H1 (cell line): ENCODE results near the gene HOXB3. TPM values are rescaled to one million over a fixed set of nuclear protein-coding genes. Genes with fewer than 3 reads are reported as not detected.

ENCODE experiments used
- CTCF ChIA-PET: fragments of 300-600 bp; sonication (Branson Sonifier 250); formaldehyde crosslinking; loops from one replicate; lab custom pipeline; 2021; ENCODE audit not compliant: partially characterized antibody; lab: Charles Lee
- POLR2A ChIA-PET: fragments of 300-600 bp; sonication (Branson Sonifier 250); formaldehyde crosslinking; loops from one replicate; lab custom pipeline; 2021; ENCODE audit warnings: inconsistent platforms; ENCODE audit not compliant: partially characterized antibody; lab: Charles Lee
- DNase-seq, 2 experiments: peaks; one replicate each; pipeline versions ENCODE4 v3.0.0 to v3.0.0-alpha.2; 2010 to 2022; ENCODE audit warnings: low spot score in 2 of 2, low read depth in 1 of 2, mixed read lengths in 1 of 2
- FAIRE-seq: peaks from 2 replicates; lab custom pipeline; 2011; peaks lifted over from hg19 to GRCh38; lab: Jason Lieb, UNC
- H2AFZ ChIP-seq: 2 replicates; pipeline ENCODE4 v1.8.1; 2012; ENCODE audit warnings: low read length, inconsistent platforms
- H2AK5ac ChIP-seq: 2 replicates; pipeline ENCODE4 v1.6.1; 2013; ENCODE audit warnings: low read depth, low read length
- H2BK120ac ChIP-seq: replicated peaks from 2 replicates; pipeline ENCODE3; 2013; ENCODE audit warnings: low read depth, low read length, inconsistent platforms
- H2BK12ac ChIP-seq: 2 replicates; pipeline ENCODE4 v1.6.1; 2013; ENCODE audit warnings: low read depth, low read length
- H2BK15ac ChIP-seq: 2 replicates; pipeline ENCODE4 v1.6.1; 2013; ENCODE audit warnings: low read length
- H2BK20ac ChIP-seq: 2 replicates; pipeline ENCODE4 v1.6.1; 2013; ENCODE audit warnings: low read length
- H2BK5ac ChIP-seq: 2 replicates; pipeline ENCODE4 v1.6.1; 2013; ENCODE audit warnings: low read depth, low read length
- H3K14ac ChIP-seq: 2 replicates; pipeline ENCODE4 v1.6.1; 2013; ENCODE audit warnings: inconsistent platforms; ENCODE audit not compliant: insufficient read length
- H3K18ac ChIP-seq: 2 replicates; pipeline ENCODE4 v1.6.1; 2013; ENCODE audit warnings: low read length; ENCODE audit errors: extremely low read depth
- H3K23ac ChIP-seq: 2 replicates; pipeline ENCODE4 v1.6.1; 2013; ENCODE audit warnings: inconsistent platforms; ENCODE audit not compliant: insufficient read length
- H3K23me2 ChIP-seq: 2 replicates; pipeline ENCODE4 v1.6.1; 2013; ENCODE audit warnings: low read depth, low read length
- H3K27ac ChIP-seq: 2 replicates; pipeline ENCODE4 v1.6.1; 2011; ENCODE audit warnings: low read depth, low read length, inconsistent platforms
- H3K27me3 ChIP-seq, 4 experiments: replicated peaks in 1 of 4; 1 replicate in 1 of 4; 2 replicates in 3 of 4; pipeline versions ENCODE4 v1.6.1 to v1.8.1; 2011 to 2013; ENCODE audit warnings: low read length in 3 of 4, mild to moderate bottlenecking in 3 of 4, inconsistent platforms in 2 of 4, mixed read lengths in 2 of 4, moderate library complexity in 1 of 4; ENCODE audit not compliant: control insufficient read depth in 3 of 4, insufficient read depth in 3 of 4; ENCODE audit errors: extremely low read depth in 1 of 4
- H3K36me3 ChIP-seq, 4 experiments: 2 replicates each; pipeline versions ENCODE4 v1.6.1 to v1.8.1; 2011 to 2013; ENCODE audit warnings: mild to moderate bottlenecking in 4 of 4, low read length in 3 of 4, moderate library complexity in 2 of 4, control low read depth in 1 of 4, inconsistent platforms in 1 of 4; ENCODE audit not compliant: insufficient read depth in 4 of 4, control insufficient read depth in 2 of 4
- H3K4ac ChIP-seq: replicated peaks from 2 replicates; pipeline ENCODE3; 2013; ENCODE audit warnings: low read length, low read depth, mixed read lengths, inconsistent platforms; ENCODE audit not compliant: insufficient read length
- H3K4me1 ChIP-seq, 4 experiments: replicated peaks in 1 of 4; 1 replicate in 1 of 4; 2 replicates in 3 of 4; pipeline versions ENCODE4 v1.6.1 to v1.8.1; 2011 to 2013; ENCODE audit warnings: low read length in 3 of 4, inconsistent platforms in 2 of 4, mixed read lengths in 1 of 4; ENCODE audit not compliant: insufficient read depth in 4 of 4, control insufficient read depth in 3 of 4
- H3K4me2 ChIP-seq, 2 experiments: 2 replicates each; pipeline versions ENCODE4 v1.6.1 to v1.8.1; 2011 to 2013; ENCODE audit warnings: low read depth in 2 of 2, low read length in 2 of 2, control low read depth in 1 of 2, inconsistent platforms in 1 of 2, mild to moderate bottlenecking in 1 of 2; ENCODE audit not compliant: insufficient read depth in 1 of 2
- H3K4me3 ChIP-seq, 4 experiments: fragments of 200-600, 300-600 bp in 1 of 4; sonication (generic), shearing (Covaris generic), sonication (Bioruptor Twin) in 1 of 4; 2 replicates each; pipeline versions ENCODE4 v1.5.1 to v1.8.1; 2011 to 2016; ENCODE audit warnings: low read length in 4 of 4, low read depth in 3 of 4, control low read depth in 2 of 4, inconsistent platforms in 2 of 4, mild to moderate bottlenecking in 2 of 4, mixed read lengths in 1 of 4, moderate library complexity in 1 of 4; ENCODE audit not compliant: insufficient read depth in 2 of 4; ENCODE audit errors: extremely low read depth in 1 of 4
- H3K56ac ChIP-seq: replicated peaks from 2 replicates; pipeline ENCODE3; 2013; ENCODE audit warnings: low read depth, mild to moderate bottlenecking, mixed read lengths, low read length, inconsistent platforms; ENCODE audit not compliant: insufficient read length
- H3K79me1 ChIP-seq: 2 replicates; pipeline ENCODE4 v1.6.1; 2013; ENCODE audit warnings: low read depth, low read length, control low read depth
- H3K79me2 ChIP-seq, 2 experiments: 2 replicates each; pipeline versions ENCODE4 v1.6.1 to v1.8.1; 2012 to 2013; ENCODE audit warnings: low read length in 2 of 2, mild to moderate bottlenecking in 2 of 2, inconsistent platforms in 1 of 2; ENCODE audit not compliant: insufficient read depth in 2 of 2, control insufficient read depth in 1 of 2
- H3K9ac ChIP-seq, 4 experiments: replicated peaks in 1 of 4; 1 replicate in 1 of 4; 2 replicates in 3 of 4; pipeline versions ENCODE4 v1.6.1 to v1.8.1; 2011 to 2013; ENCODE audit warnings: low read depth in 3 of 4, low read length in 3 of 4, control low read depth in 2 of 4, mild to moderate bottlenecking in 2 of 4, moderate library complexity in 2 of 4, inconsistent platforms in 1 of 4; ENCODE audit errors: extremely low read depth in 1 of 4
- H3K9me3 ChIP-seq, 2 experiments: 2 replicates each; pipeline versions ENCODE4 v1.6.1 to v1.8.1; 2012 to 2013; ENCODE audit warnings: mild to moderate bottlenecking in 2 of 2, moderate library complexity in 2 of 2, control low read depth in 1 of 2, inconsistent platforms in 1 of 2, low read depth in 1 of 2, low read length in 1 of 2, mixed read lengths in 1 of 2; ENCODE audit not compliant: insufficient read depth in 2 of 2
- H4K20me1 ChIP-seq, 2 experiments: replicated peaks in 1 of 2; 2 replicates each; pipeline versions ENCODE3 to v1.8.1; 2011 to 2013; ENCODE audit warnings: inconsistent platforms in 2 of 2, low read length in 2 of 2, mild to moderate bottlenecking in 1 of 2; ENCODE audit not compliant: insufficient read depth in 2 of 2, control insufficient read depth in 1 of 2
- H4K5ac ChIP-seq: 2 replicates; pipeline ENCODE4 v1.6.1; 2013; ENCODE audit warnings: low read length, low read depth, mixed read lengths, inconsistent platforms; ENCODE audit not compliant: insufficient read length
- H4K8ac ChIP-seq: 2 replicates; pipeline ENCODE4 v1.8.0; 2013; ENCODE audit warnings: mild to moderate bottlenecking, moderate library complexity, low read length, inconsistent platforms; ENCODE audit not compliant: insufficient read depth; ENCODE audit errors: extremely low read depth
- H4K91ac ChIP-seq: replicated peaks from 2 replicates; pipeline ENCODE3; 2013; ENCODE audit warnings: low read length, mixed read lengths, inconsistent platforms; ENCODE audit not compliant: insufficient read length
- EZH2 ChIP-seq: fragments of 200-600 bp; sonication (generic); IDR thresholded peaks from 2 replicates; pipeline ENCODE4 v1.7.1; 2012; ENCODE audit warnings: low read depth, mild to moderate bottlenecking, moderate library complexity, low read length, inconsistent platforms; ENCODE audit not compliant: severe bottlenecking
- GTF2F1 ChIP-seq: IDR thresholded peaks from 2 replicates; pipeline ENCODE4 v1.6.1; 2012; ENCODE audit warnings: low read depth, low read length, improper control_type of control experiment, borderline replicate concordance
- POU5F1 ChIP-seq: IDR thresholded peaks from 2 replicates; pipeline ENCODE4 v1.6.1; 2011; ENCODE audit warnings: low read depth, mild to moderate bottlenecking, low read length, moderate library complexity
- RBBP5 ChIP-seq: IDR thresholded peaks from 2 replicates; pipeline ENCODE4 v1.7.1; 2012; ENCODE audit warnings: low read depth, mild to moderate bottlenecking, inconsistent platforms, low read length, moderate library complexity, borderline replicate concordance
- SP1 ChIP-seq: IDR thresholded peaks from 2 replicates; pipeline ENCODE4 v1.6.1; 2011; ENCODE audit warnings: low read depth, low read length
- WGBS, 2 experiments: shearing (Covaris generic) in 1 of 2; methylation state at CpG; one replicate each; pipeline versions ENCODE4 v1.1.6 to v1.1.7; 2013 to 2015; ENCODE audit warnings: low lambda C conversion rate in 2 of 2, mixed read lengths in 2 of 2, inconsistent platforms in 1 of 2, low coverage in 1 of 2, missing lambda C conversion rate in 1 of 2; ENCODE audit not compliant: insufficient replicate concordance in 2 of 2, insufficient coverage in 1 of 2, insufficient read length in 1 of 2; ENCODE audit errors: extremely low coverage in 1 of 2, missing lambda C conversion rate in 1 of 2; 5-methylcytosine and 5-hydroxymethylcytosine counted together
- polyA plus RNA-seq, 7 experiments: library from polyadenylated mRNA; depleted of rRNA in 3 of 7; stranded (reverse) in 5 of 7; unstranded in 2 of 7; fragments of >200 nt in 5 of 7; fragments of 200-250 nt in 2 of 7; gene quantifications; 1 replicate in 5 of 7; 2 replicates in 1 of 7; 4 replicates in 1 of 7; pipeline versions ENCODE4 v1.2.1 to v1.2.3, GENCODE V29; 2011 to 2013; ENCODE audit warnings: missing spikeins in 2 of 7, mixed read lengths in 2 of 7
- total RNA-seq: library from RNA; stranded (reverse); fragmentation: NEBNext Ultra II Directional; extraction: Animal tissue kit (Norgen Biotek cat#: 25700); gene quantifications from 2 replicates; pipeline ENCODE4 v1.2.1, GENCODE V29; 2021

Gene HOXB3
- total and polyA plus RNA-seq, 2 of the 8 experiments (the other 6 are each of a cell fraction or from before 2014, with no cell fraction given) = not detected

DNA sequence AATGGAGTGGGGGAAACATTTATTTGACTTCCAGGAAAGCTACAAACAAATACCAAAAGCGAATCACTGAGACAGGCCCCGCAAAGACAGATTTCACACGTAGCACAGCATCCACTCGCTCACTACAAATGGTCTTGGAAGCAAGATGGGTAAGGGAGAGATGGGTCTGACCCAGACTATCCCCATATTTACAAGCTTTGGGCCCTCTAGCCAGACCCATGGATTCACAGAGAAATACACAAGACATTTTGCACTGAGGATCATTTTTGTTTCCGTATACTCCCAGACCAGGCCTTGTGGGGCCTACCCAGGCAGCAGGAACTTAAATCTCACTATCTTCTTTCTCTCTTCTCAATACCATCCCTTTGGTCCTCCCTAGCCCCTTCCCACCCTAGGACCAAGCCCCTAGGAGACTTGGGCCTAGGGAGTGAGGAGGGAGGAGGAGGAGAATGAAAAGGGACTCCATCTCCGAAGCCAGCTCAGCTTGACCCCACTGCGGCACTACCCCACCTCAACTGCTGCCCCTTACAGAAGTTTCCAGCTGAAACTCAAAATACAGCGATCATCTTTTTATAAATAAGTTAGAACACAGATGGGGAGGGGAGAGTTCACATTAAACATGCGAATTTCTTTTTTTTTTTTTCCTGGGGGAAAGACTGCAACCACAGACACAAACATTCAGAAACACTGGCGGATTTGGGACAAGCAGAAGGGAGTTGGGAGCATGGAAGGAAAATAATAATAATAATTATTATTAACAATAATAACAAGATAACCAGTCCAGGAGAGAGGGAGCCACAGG lies 1.4 kb upstream of the HOXB3 start:
- Histone ChIP-seq H2BK120ac (no peak overlapping the region), H3K79me1 (no peaks in the 10 kb centered on the region), H3K79me2 (no peaks in the 10 kb centered on the region), H2AFZ (no peak overlapping the region), H3K23ac (no peak overlapping the region), H2BK5ac (no peak overlapping the region), H3K4me3 (no peak overlapping the region), H3K4me2 (no peak overlapping the region), H4K5ac (no peak overlapping the region), H3K36me3 (peaks cover 0 to 3% (median 0%) of the 10 kb centered on the region in 4 experiments; a peak in 1 of 8 replicates), H3K23me2 (no peaks in the 10 kb centered on the region; the same call in 1 of the 2 replicates), H3K4me1 (peaks cover 0 to 10% (median 3%) of the 10 kb centered on the region in 4 experiments; a peak in 5 of 7 replicates), H2BK15ac (no peak overlapping the region), H3K14ac (no peak overlapping the region), H3K9me3 (no peaks in the 10 kb centered on the region; a peak in 1 of 4 replicates), H3K27me3 (peaks cover 95 to 100% (median 99%) of the 10 kb centered on the region in 4 experiments), H3K27ac (no peak overlapping the region), H3K4ac (no peak overlapping the region), H2AK5ac (no peak overlapping the region), H2BK12ac (peak overlapping the region; percentile 80; the same call in 1 of the 2 replicates), H2BK20ac (no peak overlapping the region), H3K9ac (no peak overlapping the region), H3K18ac (no peak overlapping the region), H4K20me1 (peaks cover 28 to 39% of the 10 kb centered on the region in 2 experiments), H3K56ac (no peak overlapping the region), H4K91ac (no peak overlapping the region), H4K8ac (no peak overlapping the region)
- DNase-seq (no peak), FAIRE-seq (no peak)
- CTCF ChIA-PET = interaction anchor here (0.7 to 7.0 kb wide), 15 partner anchors 22 to 702 kb away, joined by 3 to 53 read pairs (median 5); no protein-coding TSS in a partner anchor
- POLR2A ChIA-PET = interaction anchor here (0.6 kb wide), 1 partner anchor 213 kb away, joined by 3 read pairs; no protein-coding TSS in a partner anchor
- WGBS, 2 experiments = 40% methylated on average over 10 of the region's 10 CpGs; no CpG with 5 or more reads in 1 of the 2 experiments
- TF ChIP-seq SP1 (no peak), POU5F1 (no peak), EZH2 (peak; percentile 29), GTF2F1 (no peak), RBBP5 (no peak)
